ENCODE data around the gene MAPK1.
A peak's percentile ranks its signal among the peaks of the same experiment; 100 is the strongest.

The MAPK1 gene

DNA sequence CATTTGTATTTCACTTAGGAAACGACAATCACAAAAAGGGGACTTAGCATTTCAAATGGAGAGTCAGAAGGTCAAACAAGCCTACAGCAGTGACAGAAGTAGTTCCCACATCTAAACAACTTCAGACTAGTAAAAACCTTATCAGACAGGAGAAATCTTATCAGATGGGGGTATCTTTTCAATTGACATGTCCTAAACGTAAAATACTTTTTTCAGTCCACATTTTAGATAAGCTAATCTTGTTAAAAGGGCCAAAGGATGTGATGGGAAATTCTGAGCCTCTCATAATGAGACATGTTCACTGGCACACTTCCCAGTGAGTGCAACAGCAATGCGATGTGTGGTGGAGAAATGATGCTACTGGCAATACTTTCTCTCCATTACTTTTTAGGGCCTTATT, 2.4 kb downstream of the MAPK1 start (continued):
- TF ChIP-seq ZNF677 (tag by site-specific recombination; IDR thresholded peaks at IDR 0.05), result no peak
- 0 out of 2 replicates have a peak, but pooled peaks have one; percentile 14 for TF ChIP-seq ZNF660 (tag by site-specific recombination; IDR thresholded peaks at IDR 0.05)
- no peak for TF ChIP-seq SP2 (tag by site-specific recombination; IDR thresholded peaks at IDR 0.05)
- TF ChIP-seq, protein P1, sequence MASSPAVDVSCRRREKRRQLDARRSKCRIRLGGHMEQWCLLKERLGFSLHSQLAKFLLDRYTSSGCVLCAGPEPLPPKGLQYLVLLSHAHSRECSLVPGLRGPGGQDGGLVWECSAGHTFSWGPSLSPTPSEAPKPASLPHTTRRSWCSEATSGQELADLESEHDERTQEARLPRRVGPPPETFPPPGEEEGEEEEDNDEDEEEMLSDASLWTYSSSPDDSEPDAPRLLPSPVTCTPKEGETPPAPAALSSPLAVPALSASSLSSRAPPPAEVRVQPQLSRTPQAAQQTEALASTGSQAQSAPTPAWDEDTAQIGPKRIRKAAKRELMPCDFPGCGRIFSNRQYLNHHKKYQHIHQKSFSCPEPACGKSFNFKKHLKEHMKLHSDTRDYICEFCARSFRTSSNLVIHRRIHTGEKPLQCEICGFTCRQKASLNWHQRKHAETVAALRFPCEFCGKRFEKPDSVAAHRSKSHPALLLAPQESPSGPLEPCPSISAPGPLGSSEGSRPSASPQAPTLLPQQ (tag by site-specific recombination; IDR thresholded peaks at IDR 0.05), result 0 out of 2 replicates have a peak, but pooled peaks have one; percentile 66
- TF ChIP-seq ZBTB48 (tag by site-specific recombination; IDR thresholded peaks at IDR 0.05), result no peak
- peak; percentile 85 for TF ChIP-seq PRDM1 (tag by site-specific recombination; IDR thresholded peaks at IDR 0.05)
- TF ChIP-seq, protein P2, sequence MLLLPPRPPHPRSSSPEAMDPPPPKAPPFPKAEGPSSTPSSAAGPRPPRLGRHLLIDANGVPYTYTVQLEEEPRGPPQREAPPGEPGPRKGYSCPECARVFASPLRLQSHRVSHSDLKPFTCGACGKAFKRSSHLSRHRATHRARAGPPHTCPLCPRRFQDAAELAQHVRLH (tag by site-specific recombination; IDR thresholded peaks at IDR 0.05), result no peak
- TF ChIP-seq, protein P3, sequence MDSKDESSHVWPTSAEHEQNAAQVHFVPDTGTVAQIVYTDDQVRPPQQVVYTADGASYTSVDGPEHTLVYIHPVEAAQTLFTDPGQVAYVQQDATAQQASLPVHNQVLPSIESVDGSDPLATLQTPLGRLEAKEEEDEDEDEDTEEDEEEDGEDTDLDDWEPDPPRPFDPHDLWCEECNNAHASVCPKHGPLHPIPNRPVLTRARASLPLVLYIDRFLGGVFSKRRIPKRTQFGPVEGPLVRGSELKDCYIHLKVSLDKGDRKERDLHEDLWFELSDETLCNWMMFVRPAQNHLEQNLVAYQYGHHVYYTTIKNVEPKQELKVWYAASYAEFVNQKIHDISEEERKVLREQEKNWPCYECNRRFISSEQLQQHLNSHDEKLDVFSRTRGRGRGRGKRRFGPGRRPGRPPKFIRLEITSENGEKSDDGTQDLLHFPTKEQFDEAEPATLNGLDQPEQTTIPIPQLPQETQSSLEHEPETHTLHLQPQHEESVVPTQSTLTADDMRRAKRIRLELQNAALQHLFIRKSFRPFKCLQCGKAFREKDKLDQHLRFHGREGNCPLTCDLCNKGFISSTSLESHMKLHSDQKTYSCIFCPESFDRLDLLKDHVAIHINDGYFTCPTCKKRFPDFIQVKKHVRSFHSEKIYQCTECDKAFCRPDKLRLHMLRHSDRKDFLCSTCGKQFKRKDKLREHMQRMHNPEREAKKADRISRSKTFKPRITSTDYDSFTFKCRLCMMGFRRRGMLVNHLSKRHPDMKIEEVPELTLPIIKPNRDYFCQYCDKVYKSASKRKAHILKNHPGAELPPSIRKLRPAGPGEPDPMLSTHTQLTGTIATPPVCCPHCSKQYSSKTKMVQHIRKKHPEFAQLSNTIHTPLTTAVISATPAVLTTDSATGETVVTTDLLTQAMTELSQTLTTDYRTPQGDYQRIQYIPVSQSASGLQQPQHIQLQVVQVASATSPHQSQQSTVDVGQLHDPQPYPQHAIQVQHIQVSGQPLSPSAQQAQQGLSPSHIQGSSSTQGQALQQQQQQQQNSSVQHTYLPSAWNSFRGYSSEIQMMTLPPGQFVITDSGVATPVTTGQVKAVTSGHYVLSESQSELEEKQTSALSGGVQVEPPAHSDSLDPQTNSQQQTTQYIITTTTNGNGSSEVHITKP (tag by site-specific recombination; IDR thresholded peaks at IDR 0.05), result peak; percentile 46; the same call in 1 of the 2 replicates
- 0 out of 2 replicates have a peak, but pooled peaks have one; percentile 19 for TF ChIP-seq SCRT1 (tag by site-specific recombination; IDR thresholded peaks at IDR 0.05; ENCODE audit: borderline replicate concordance)
- peak; percentile 45; the same call in 1 of the 2 replicates for TF ChIP-seq ZNF366 (tag by site-specific recombination; conservative IDR thresholded peaks at IDR 0.05)
- no peak for TF ChIP-seq ZNF623 (tag by site-specific recombination; IDR thresholded peaks at IDR 0.05)
- TF ChIP-seq FEZF1 (tag by site-specific recombination; IDR thresholded peaks at IDR 0.05), result peak; percentile 55
- no peak for TF ChIP-seq ZNF184 (tag by site-specific recombination; IDR thresholded peaks at IDR 0.05)
- TF ChIP-seq, protein P4, sequence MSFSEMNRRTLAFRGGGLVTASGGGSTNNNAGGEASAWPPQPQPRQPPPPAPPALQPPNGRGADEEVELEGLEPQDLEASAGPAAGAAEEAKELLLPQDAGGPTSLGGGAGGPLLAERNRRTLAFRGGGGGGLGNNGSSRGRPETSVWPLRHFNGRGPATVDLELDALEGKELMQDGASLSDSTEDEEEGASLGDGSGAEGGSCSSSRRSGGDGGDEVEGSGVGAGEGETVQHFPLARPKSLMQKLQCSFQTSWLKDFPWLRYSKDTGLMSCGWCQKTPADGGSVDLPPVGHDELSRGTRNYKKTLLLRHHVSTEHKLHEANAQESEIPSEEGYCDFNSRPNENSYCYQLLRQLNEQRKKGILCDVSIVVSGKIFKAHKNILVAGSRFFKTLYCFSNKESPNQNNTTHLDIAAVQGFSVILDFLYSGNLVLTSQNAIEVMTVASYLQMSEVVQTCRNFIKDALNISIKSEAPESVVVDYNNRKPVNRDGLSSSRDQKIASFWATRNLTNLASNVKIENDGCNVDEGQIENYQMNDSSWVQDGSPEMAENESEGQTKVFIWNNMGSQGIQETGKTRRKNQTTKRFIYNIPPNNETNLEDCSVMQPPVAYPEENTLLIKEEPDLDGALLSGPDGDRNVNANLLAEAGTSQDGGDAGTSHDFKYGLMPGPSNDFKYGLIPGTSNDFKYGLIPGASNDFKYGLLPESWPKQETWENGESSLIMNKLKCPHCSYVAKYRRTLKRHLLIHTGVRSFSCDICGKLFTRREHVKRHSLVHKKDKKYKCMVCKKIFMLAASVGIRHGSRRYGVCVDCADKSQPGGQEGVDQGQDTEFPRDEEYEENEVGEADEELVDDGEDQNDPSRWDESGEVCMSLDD (tag by site-specific recombination; IDR thresholded peaks at IDR 0.05), result no peak
- TF ChIP-seq, protein P5, sequence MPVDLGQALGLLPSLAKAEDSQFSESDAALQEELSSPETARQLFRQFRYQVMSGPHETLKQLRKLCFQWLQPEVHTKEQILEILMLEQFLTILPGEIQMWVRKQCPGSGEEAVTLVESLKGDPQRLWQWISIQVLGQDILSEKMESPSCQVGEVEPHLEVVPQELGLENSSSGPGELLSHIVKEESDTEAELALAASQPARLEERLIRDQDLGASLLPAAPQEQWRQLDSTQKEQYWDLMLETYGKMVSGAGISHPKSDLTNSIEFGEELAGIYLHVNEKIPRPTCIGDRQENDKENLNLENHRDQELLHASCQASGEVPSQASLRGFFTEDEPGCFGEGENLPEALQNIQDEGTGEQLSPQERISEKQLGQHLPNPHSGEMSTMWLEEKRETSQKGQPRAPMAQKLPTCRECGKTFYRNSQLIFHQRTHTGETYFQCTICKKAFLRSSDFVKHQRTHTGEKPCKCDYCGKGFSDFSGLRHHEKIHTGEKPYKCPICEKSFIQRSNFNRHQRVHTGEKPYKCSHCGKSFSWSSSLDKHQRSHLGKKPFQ (tag by site-specific recombination; IDR thresholded peaks at IDR 0.05), result peak; percentile 64
- no peak for TF ChIP-seq ZFHX2 (tag by site-specific recombination; conservative IDR thresholded peaks at IDR 0.05)
- TF ChIP-seq ZNF169 (tag by site-specific recombination; IDR thresholded peaks at IDR 0.05), result no peak
- TF ChIP-seq, protein P6, sequence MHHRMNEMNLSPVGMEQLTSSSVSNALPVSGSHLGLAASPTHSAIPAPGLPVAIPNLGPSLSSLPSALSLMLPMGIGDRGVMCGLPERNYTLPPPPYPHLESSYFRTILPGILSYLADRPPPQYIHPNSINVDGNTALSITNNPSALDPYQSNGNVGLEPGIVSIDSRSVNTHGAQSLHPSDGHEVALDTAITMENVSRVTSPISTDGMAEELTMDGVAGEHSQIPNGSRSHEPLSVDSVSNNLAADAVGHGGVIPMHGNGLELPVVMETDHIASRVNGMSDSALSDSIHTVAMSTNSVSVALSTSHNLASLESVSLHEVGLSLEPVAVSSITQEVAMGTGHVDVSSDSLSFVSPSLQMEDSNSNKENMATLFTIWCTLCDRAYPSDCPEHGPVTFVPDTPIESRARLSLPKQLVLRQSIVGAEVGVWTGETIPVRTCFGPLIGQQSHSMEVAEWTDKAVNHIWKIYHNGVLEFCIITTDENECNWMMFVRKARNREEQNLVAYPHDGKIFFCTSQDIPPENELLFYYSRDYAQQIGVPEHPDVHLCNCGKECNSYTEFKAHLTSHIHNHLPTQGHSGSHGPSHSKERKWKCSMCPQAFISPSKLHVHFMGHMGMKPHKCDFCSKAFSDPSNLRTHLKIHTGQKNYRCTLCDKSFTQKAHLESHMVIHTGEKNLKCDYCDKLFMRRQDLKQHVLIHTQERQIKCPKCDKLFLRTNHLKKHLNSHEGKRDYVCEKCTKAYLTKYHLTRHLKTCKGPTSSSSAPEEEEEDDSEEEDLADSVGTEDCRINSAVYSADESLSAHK (tag by site-specific recombination; IDR thresholded peaks at IDR 0.05), result 0 out of 2 replicates have a peak, but pooled peaks have one; percentile 23
- TF ChIP-seq, protein P7, sequence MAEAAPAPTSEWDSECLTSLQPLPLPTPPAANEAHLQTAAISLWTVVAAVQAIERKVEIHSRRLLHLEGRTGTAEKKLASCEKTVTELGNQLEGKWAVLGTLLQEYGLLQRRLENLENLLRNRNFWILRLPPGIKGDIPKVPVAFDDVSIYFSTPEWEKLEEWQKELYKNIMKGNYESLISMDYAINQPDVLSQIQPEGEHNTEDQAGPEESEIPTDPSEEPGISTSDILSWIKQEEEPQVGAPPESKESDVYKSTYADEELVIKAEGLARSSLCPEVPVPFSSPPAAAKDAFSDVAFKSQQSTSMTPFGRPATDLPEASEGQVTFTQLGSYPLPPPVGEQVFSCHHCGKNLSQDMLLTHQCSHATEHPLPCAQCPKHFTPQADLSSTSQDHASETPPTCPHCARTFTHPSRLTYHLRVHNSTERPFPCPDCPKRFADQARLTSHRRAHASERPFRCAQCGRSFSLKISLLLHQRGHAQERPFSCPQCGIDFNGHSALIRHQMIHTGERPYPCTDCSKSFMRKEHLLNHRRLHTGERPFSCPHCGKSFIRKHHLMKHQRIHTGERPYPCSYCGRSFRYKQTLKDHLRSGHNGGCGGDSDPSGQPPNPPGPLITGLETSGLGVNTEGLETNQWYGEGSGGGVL (tag by site-specific recombination; IDR thresholded peaks at IDR 0.05), result no peak
- TF ChIP-seq ZBTB8A (tag by site-specific recombination; IDR thresholded peaks at IDR 0.05), result no peak
- TF ChIP-seq ZNF777 (tag by site-specific recombination; IDR thresholded peaks at IDR 0.05; ENCODE audit: borderline replicate concordance), result no peak
- no peak for TF ChIP-seq SP7 (tag by site-specific recombination; IDR thresholded peaks at IDR 0.05)
- TF ChIP-seq ZNF155 (tag by site-specific recombination; IDR thresholded peaks at IDR 0.05), result no peak
- no peak for TF ChIP-seq ZNF549 (tag by site-specific recombination; IDR thresholded peaks at IDR 0.05)
- TF ChIP-seq ZNF354C (tag by site-specific recombination; IDR thresholded peaks at IDR 0.05; ENCODE audit: borderline replicate concordance, low read depth), result no peak
- no peak for TF ChIP-seq ZBTB1 (tag by site-specific recombination; IDR thresholded peaks at IDR 0.05)

Data from HEK293 (cell line).